ENCODE results near the gene SOX10.
"Not testable (repeated sequence)": the region's sequence is repeated elsewhere in the genome, so short reads cannot be mapped to it uniquely, and the experiment has no call there.

SOX10 gene

DNA sequence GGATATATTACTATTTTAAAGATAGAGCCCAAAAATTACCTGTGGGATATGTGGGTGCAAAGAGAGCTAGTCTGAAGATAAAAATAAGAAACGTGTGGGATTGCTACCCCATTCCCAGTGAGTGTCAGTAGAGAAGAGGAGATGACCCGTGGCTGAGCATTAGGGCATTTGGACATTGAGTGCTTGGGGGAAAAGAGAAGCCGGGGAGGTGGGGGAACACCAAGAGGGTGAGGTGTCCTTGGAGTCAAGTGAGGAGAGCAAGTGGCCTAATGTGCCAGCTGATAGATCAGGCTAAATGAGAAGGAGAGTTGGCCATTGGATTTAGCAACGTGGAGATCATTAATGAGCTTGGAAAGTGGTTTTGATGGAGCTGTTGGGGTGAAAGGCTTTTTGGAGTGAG is 29.7 kb downstream of the SOX10 start:
- DNase-seq, result no peak
- H3K79me2 ChIP-seq (ENCODE audit: insufficient read depth, low read length), result peaks cover 20% of the 10 kb centered on the region

DNA sequence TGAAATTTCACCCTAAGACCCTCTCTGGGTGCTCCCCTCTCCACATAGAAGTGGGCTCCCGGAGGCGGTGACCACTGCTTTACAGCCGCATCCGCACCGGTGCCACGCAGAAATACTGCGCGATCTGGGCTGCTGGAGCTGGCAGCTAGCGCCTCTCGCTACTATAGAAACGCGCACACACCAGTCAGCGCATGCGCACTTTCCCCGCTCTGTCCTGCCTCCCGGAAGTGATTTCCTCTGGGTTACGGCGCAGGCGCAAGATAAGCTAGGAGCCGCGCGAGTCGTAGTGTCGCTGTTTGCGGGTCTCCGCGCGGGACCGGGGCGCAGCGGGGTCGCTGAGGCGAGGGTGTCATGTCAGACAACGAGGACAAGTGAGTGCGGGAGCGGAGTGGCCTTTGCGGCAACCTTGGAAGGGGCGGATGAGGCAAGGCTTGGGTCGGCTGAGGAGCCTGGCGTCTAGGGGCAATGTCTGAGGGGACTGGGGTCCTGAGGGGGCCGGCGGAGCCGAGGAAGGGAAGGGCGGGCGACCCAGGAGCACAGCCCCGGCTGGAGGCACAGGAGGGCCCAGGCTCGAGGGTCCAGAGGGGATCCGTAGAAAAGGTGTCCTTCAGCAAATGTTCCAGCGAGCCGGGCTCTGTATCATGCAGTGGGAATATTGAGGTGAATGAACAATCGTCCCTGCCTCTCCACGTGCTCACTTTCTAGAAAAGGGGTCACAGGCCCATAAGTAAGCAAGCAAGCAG is 30.7 kb downstream of the SOX10 start, which contains the start of the genes C22orf23 and POLR2F:
Gene C22orf23 (minus strand): TSS at position 165 of the 743 bp plus-strand sequence. CDS start 452 bp downstream, outside the sequence.
Gene POLR2F (plus strand): TSS at position 263 of the 743 bp plus-strand sequence. CDS start 89 bp downstream, at position 352.
- peak within 1 kb of the TSS; percentile 69 for H3K27ac ChIP-seq (ENCODE audit: low read length)
- H3K4me2 ChIP-seq (ENCODE audit: insufficient read depth, low read length), result peak within 1 kb of the TSS; percentile 97
- H3K4me1 ChIP-seq (ENCODE audit: insufficient read depth, low read length), result peaks cover 21% of the 10 kb centered on the region
- H3K79me2 ChIP-seq (ENCODE audit: insufficient read depth, low read length), result peaks cover 20% of the 10 kb centered on the region
- H3K9me3 ChIP-seq (ENCODE audit: insufficient read depth, low read length, severe bottlenecking), result no peaks in the 10 kb centered on the region
- H4K20me1 ChIP-seq (ENCODE audit: insufficient read depth, low read length), result no peaks in the 10 kb centered on the region; the same call in 1 of the 2 replicates
- peak within 1 kb of the TSS; percentile 74 for H3K9ac ChIP-seq (ENCODE audit: low read depth, low read length)
- no peaks in the 10 kb centered on the region for H3K27me3 ChIP-seq (ENCODE audit: insufficient read depth, low read length, poor library complexity)
- peak; percentile 96 for ATAC-seq (ENCODE audit: insufficient read depth, low read depth)
- TF ChIP-seq, protein P1, sequence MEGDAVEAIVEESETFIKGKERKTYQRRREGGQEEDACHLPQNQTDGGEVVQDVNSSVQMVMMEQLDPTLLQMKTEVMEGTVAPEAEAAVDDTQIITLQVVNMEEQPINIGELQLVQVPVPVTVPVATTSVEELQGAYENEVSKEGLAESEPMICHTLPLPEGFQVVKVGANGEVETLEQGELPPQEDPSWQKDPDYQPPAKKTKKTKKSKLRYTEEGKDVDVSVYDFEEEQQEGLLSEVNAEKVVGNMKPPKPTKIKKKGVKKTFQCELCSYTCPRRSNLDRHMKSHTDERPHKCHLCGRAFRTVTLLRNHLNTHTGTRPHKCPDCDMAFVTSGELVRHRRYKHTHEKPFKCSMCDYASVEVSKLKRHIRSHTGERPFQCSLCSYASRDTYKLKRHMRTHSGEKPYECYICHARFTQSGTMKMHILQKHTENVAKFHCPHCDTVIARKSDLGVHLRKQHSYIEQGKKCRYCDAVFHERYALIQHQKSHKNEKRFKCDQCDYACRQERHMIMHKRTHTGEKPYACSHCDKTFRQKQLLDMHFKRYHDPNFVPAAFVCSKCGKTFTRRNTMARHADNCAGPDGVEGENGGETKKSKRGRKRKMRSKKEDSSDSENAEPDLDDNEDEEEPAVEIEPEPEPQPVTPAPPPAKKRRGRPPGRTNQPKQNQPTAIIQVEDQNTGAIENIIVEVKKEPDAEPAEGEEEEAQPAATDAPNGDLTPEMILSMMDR (IDR thresholded peaks at IDR 0.05; ENCODE audit: borderline replicate concordance, extremely low read depth, low read length, poor library complexity, severe bottlenecking), result peak; percentile 24
- TF ChIP-seq EZH2 (IDR thresholded peaks at IDR 0.05; ENCODE audit: borderline replicate concordance, low read depth, low read length, severe bottlenecking), result no peak
- DNase-seq, result peak; percentile 95
- H3K4me3 ChIP-seq (ENCODE audit: low read depth in 1 of 2, low read length in 2 of 2), result peak within 1 kb of the TSS; percentile 47 to 67
- H3K36me3 ChIP-seq (ENCODE audit: insufficient read depth, low read length), result peaks cover 20% of the 10 kb centered on the region
- H2AFZ ChIP-seq (ENCODE audit: low read depth, low read length), result peak within 1 kb of the TSS; percentile 84

More for the DNA sequence above, 29.7 kb downstream of the SOX10 start:
- no peaks in the 10 kb centered on the region for H3K9me3 ChIP-seq (ENCODE audit: insufficient read depth, low read length, severe bottlenecking)
- peaks cover 30% of the 10 kb centered on the region for H3K36me3 ChIP-seq (ENCODE audit: insufficient read depth, low read length)
- H3K27me3 ChIP-seq (ENCODE audit: insufficient read depth, low read length, poor library complexity), result no peaks in the 10 kb centered on the region
- ATAC-seq (ENCODE audit: insufficient read depth, low read depth), result no peak
- no peak overlapping the region for H2AFZ ChIP-seq (ENCODE audit: low read depth, low read length)
- TF ChIP-seq, protein P1 (IDR thresholded peaks at IDR 0.05; ENCODE audit: borderline replicate concordance, extremely low read depth, low read length, poor library complexity, severe bottlenecking), result no peak
- no peak for TF ChIP-seq EZH2 (IDR thresholded peaks at IDR 0.05; ENCODE audit: borderline replicate concordance, low read depth, low read length, severe bottlenecking)
- H3K9ac ChIP-seq (ENCODE audit: low read depth, low read length), result peak overlapping the region; percentile 74
- H3K4me2 ChIP-seq (ENCODE audit: insufficient read depth, low read length), result peak overlapping the region; percentile 97
- H3K4me3 ChIP-seq (ENCODE audit: low read depth in 1 of 2, low read length in 2 of 2), result peak overlapping the region; percentile 47 to 67; a peak in 3 of 4 replicates
- H3K4me1 ChIP-seq (ENCODE audit: insufficient read depth, low read length), result peaks cover 21% of the 10 kb centered on the region
- no peaks in the 10 kb centered on the region; the same call in none of the 2 replicates for H4K20me1 ChIP-seq (ENCODE audit: insufficient read depth, low read length)
- H3K27ac ChIP-seq (ENCODE audit: low read length), result no peak overlapping the region; the same call in 1 of the 2 replicates

DNA sequence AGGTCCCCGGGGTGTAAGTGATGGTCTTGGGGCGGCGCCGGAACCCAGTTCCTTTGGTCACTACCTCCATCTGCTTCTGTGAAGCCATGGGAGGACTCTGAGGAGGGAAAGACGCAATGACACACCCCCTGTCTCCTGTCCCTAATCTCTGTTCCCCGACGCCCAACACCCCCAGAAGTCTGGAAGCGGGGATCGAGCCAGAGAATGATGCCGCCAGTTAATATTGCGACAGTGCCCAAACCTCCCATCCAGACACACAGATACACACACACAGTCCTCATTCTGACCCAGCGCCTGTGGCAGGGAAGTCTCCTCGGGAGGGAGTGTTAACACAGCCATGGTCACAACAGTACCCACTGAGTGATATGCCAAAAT is 31.3 kb downstream of the SOX10 start:
- peak overlapping the region; percentile 74 for H3K9ac ChIP-seq (ENCODE audit: low read depth, low read length)
- H2AFZ ChIP-seq (ENCODE audit: low read depth, low read length), result peak overlapping the region; percentile 84
- H3K9me3 ChIP-seq (ENCODE audit: insufficient read depth, low read length, severe bottlenecking), result no peaks in the 10 kb centered on the region

DNA sequence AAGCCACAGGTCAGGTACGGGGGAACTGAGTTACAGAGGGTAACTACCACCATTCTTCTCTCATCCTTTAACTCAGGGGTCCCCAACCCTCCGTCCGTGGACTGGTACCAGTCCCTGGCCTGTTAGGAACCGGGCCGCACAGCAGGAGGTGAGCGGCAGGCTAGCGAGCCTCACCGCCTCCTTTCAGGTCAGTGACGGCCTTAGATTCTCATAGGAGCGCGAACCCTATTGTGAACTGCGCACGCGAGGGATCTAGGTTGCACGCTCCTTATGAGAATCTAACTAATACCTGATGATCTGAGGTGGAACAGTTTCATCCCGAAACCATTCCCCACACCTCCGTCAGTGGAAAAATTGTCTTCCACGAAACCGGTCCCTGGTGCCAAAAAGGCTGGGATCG is 31.7 kb downstream of the SOX10 start:
- peak overlapping the region in 1 of 2 experiments; percentile 67; a peak in 2 of 4 replicates for H3K4me3 ChIP-seq (ENCODE audit: low read depth in 1 of 2, low read length in 2 of 2)
- not testable (repeated sequence) for H3K27ac ChIP-seq (ENCODE audit: low read length); H4K20me1 ChIP-seq (ENCODE audit: insufficient read depth, low read length); H3K27me3 ChIP-seq (ENCODE audit: insufficient read depth, low read length, poor library complexity); DNase-seq; H3K9me3 ChIP-seq (ENCODE audit: insufficient read depth, low read length, severe bottlenecking); ATAC-seq (ENCODE audit: insufficient read depth, low read depth)
- H2AFZ ChIP-seq (ENCODE audit: low read depth, low read length), result peak overlapping the region; percentile 84
- H3K4me2 ChIP-seq (ENCODE audit: insufficient read depth, low read length), result peak overlapping the region; percentile 97
- H3K9ac ChIP-seq (ENCODE audit: low read depth, low read length), result peak overlapping the region; percentile 74
- peaks cover 21% of the 10 kb centered on the region for H3K4me1 ChIP-seq (ENCODE audit: insufficient read depth, low read length)
- peaks cover 12% of the 10 kb centered on the region for H3K36me3 ChIP-seq (ENCODE audit: insufficient read depth, low read length)
- peaks cover 20% of the 10 kb centered on the region for H3K79me2 ChIP-seq (ENCODE audit: insufficient read depth, low read length)

More for the DNA sequence above, 31.3 kb downstream of the SOX10 start:
- Histone ChIP-seq H3K27me3 (ENCODE audit: insufficient read depth, low read length, poor library complexity) (no peaks in the 10 kb centered on the region), H3K4me3 (ENCODE audit: low read depth in 1 of 2, low read length in 2 of 2) (peak overlapping the region; percentile 47 to 67; a peak in 3 of 4 replicates), H3K27ac (ENCODE audit: low read length) (no peak overlapping the region), H3K4me1 (ENCODE audit: insufficient read depth, low read length) (peaks cover 21% of the 10 kb centered on the region), H3K79me2 (ENCODE audit: insufficient read depth, low read length) (peaks cover 20% of the 10 kb centered on the region), H3K4me2 (ENCODE audit: insufficient read depth, low read length) (peak overlapping the region; percentile 97), H4K20me1 (ENCODE audit: insufficient read depth, low read length) (no peaks in the 10 kb centered on the region; the same call in 1 of the 2 replicates), H3K36me3 (ENCODE audit: insufficient read depth, low read length) (peaks cover 15% of the 10 kb centered on the region)
- TF ChIP-seq, protein P1 (IDR thresholded peaks at IDR 0.05; ENCODE audit: borderline replicate concordance, extremely low read depth, low read length, poor library complexity, severe bottlenecking), result no peak
- no peak for TF ChIP-seq EZH2 (IDR thresholded peaks at IDR 0.05; ENCODE audit: borderline replicate concordance, low read depth, low read length, severe bottlenecking)
- ATAC-seq (ENCODE audit: insufficient read depth, low read depth) (peak; percentile 56; the same call in 2 of the 3 replicates), DNase-seq (no peak)
